OCI-M1 (cell line): ENCODE data around the gene RPL35.

Experiments used
- DNase-seq: peaks from one replicate; lab custom pipeline; 2025; lab: John Stamatoyannopoulos, UW

Gene RPL35

DNA sequence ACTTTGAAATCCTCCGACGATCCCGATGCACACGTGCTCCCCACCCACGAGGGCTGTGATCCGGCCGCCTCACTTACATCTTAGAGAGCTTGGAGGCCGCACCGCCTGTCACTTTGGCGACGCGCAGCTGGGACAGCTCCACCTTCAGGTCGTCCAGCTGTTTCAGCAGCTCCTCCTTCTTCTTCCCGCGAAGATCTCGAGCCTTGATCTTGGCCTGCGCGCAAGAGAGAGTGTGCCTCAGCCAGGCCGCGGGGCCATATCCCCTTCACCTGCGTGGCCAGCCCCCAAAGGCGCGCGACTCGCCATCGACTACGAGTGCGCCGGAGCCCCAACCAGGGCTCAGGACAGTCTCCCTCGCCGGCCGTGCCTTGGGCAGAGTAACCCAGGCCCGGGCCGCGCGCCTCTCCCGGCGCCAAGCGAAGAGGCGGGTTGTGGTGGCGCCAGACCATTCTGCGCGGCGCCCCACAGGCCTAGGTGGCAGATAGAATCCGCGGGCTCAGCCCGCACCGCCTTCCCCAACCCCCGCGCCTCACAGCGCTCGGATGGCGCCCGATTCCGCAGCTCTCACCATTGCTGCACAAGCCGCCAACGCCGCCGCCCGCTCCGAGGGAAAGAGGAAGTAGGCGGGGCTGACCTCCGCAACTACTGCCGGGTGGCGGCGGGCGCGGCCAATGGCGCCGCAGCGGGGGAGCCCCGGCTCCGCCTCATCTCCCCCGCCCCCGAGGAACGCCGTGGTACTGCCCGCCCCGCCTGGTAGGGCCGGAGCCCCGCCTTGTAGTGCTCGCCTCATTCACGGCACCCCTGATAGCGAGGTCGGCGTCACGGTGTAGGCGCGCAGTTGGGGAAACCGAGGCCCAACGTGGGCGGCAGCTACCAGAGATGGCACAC lies at the start of gene RPL35, which contains the start of gene ARPC5L:
RPL35 (minus strand) TSS at position 616 of the 888 bp plus-strand sequence; CDS start at position 571, 45 bp downstream.
ARPC5L (plus strand) TSS at position 789 of the 888 bp plus-strand sequence. CDS start 7,161 bp downstream, outside the sequence.
- DNase-seq = peak; percentile 95

DNA sequence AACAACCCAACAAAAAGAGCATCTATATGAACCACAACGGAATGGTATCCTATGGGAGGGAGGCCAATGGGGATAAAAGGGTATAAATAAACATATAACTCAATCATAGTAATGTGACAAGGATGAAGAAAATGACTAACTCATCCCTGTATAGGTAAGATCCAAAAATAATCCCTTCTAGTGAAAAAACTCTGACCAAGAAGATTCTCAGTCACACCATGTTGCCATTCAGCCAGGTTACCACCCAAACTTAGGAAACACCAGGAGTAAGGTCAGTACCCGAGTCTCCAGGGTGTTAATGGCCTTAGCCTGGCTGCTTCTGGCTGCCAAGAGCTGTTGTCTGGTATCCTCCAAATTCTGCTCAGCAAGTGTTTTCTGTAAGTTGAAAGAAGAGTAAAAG lies 46.3 kb upstream of the RPL35 start:
- no peak for DNase-seq

DNA sequence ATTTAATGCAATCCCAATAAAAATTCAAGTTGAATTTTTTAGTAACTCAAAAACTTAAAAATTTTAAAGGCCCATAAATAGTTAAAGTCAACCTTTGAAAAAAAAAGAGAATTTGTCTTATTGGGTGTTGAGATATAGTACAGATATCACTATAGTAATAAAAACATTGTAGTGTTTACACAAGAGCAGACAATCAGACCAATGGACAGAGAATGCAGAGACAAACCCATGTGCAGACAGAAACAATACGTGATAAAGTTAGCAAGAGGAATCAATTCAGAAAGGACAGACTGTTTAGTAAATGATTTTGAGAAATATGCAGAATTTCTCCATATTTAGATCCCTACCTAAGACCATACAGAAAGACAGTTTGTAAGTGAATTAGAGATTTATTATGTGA lies 45.2 kb upstream of the RPL35 start:
- no peak for DNase-seq

DNA sequence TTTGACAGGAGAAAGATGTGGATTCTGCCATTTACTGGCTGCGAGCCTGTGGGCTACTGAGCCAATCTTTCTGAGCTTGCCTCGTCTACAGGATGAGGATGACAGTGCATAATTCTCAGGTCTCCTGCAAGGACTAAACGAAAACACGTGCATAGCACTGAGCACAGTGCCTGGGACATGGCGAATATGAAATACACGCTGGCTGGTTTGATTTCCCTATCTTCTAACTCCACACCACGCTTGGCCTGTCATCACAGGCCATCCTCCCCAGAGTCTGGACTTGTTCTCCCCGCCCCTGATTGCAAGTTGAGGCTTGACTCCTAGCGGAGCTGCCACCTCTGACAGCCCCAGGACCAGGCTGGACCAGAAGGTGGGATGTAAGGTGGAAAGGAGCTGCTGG lies 38.1 kb upstream of the RPL35 start:
- DNase-seq = no peak

DNA sequence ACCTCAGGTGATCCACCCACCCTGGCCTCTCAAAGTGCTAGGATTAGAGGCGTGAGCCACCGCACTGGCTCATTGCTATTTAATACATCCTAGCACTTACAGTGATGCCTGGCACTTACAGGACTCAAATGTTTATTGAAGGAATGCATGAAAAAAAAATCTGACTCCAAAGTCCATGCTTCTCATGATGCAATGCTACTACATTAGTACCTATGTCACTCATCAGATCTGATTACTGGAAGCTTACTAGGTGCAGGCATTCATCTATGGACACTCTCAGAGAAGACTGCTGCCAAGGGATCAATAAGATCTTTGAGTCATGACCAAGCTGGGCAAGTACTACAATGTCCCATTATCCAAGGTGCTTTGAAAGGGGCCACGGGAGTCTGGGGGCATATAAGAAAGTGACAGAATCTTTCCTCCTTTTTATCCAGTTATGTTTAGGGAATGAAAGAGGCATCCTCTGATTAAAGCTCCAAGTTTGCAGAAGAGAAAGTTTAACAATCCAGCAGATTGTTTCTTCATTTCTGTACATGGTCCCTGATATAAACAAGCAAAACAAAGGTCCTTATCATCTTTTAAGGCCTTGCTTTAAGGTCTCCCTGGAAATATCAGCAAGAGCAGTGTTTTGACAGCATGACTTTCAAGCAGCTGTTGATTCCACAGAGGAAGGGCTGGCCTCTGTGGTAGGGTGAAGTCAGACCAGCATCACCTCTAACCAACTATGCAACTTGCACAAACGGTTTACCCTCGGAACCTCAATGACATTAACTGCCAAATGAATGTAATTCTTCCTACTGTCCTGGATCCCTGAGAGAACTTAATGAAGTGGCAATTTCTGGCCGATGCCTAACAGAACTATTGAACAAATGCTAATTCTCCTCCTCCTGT lies 36.1 kb upstream of the RPL35 start:
- DNase-seq = no peak

DNA sequence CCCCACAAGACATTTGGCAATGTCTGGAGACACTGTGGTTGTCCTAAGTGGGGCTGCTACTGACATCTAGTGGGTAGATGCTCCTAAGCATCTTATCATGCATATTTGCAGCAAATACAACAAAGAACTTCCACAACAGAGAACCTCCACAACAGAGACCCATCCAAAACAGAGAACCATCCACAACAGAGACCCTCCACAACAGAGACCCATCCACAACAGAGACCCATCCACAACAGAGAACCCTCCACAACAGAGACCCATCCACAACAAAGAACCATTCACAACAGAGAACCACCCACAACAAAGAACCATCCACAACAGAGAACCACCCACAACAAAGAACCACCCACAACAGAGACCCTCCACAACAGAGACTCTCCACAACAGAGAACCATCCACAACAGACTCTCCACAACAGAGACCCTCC lies 33.0 kb upstream of the RPL35 start:
- peak; percentile 44 for DNase-seq

DNA sequence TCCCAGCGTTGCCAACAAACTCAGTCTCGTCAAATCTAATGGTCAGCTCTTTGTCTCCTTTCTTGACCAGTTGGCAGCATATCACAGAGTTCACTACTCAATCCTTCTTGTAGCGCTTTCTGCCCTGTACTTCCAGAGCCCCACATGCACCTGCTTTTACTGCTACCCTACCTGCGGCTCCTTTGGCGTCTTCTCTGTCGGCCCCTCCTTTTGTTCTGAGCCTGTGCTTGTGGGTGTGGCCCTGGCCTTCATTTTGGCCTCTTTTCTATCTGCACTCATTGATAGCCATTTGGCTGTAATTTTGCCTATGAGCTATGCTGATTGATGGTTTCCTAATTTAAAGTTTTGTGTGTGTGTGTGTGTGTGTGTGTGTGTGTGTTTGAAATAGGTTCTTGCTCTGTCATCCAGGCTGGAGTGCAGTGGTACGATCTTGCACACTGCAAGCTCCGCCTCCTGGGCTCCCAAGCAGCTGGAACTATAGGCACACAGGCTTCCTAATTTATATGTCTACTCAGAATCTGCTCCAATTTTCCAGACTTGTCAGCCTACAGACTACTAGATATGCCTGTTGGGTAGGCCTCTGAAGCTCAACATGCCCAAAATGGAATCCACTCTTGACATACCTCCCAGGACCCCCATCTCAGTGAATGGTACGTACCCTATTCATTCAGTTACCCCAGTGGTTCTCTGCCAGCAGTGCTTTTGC lies 32.4 kb upstream of the RPL35 start:
- DNase-seq = no peak

DNA sequence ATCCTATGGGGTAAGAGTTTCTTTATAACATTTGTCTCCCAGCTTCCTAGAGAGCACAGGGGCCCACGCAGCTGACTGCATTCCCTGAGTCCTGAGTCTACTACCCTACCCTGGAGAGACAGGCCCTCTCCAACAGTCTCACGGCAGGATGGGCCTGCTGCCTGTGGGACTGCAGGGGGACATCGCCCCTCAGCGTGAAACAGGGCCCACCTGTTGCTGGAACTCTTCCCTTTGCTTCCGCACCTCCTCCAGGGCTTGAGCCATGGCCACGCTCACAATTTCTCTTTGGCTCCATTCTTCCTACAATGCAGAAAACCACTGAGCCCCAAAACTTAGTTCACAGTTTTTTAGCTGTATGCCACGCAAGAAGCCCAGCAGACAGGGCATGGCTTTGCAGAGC lies 28.4 kb upstream of the RPL35 start:
- DNase-seq = no peak

DNA sequence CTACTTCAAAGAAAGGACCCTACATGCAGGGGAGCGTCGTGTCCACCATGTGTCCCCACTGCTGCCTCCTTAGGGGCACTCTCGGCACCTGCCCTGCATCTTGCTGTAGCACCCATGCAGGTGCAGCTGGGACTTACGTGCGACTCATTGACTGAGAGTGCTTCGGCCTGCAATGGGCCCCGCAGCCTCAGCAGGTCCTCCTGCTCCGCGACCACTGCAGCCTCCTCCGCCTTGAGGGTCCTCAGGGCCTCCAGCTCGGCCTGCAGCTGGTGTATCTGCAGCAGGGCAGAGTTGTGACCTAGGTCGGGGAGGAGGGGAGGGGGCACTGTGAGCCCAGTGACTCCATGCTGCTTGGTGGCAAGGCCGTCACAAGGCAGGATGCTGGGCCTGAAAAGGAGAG lies 27.2 kb upstream of the RPL35 start:
- no peak for DNase-seq

DNA sequence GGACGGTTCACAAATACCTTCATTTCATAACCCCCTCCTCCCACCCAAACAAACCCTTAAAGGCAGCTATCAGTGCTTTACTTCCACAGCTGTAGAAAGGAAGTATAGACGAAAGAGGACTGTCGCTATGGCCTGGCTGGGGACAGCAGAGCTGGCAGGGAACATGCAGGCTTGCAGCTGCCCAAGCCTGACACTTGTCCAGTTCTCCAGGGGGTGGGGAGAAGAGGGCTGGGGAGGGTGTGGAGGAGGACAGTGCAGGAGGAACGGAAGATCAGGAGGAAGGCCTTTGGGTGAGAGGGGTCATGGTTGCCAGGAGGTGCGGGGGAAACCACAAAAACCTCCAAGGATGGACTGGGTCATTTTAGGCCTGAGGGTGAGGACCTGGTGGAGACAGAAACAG lies 26.1 kb upstream of the RPL35 start:
- DNase-seq = no peak

DNA sequence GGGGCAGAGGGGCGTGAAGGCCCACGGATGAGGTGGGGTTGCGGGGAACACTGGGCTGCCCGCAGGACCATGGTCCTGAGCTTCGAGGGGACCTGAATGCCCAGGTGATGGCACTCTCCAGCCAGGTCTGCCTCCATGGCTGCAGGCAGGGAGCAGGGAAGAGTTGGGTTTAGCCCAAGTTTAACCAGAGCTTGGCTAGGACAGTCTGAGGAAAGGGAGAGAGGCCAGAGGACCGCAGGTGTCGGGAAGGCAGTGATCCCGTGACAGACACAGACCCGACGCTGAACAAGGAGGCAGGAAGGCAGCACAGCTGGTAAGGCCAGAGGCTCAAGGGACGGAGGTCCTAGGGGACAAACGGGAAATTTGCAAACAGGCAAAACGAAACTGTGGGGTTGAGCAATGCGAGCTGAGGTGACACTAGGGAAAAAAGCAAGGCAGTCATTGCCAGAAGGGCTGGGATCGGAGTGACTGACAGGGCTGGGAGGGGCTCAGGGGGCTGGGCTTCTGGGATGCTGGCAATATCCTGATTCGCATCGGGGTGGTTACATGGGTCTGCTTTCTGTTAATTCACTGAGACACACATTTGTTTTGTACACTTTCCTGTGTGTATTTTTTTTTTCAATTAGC lies 25.2 kb upstream of the RPL35 start:
- no peak for DNase-seq

DNA sequence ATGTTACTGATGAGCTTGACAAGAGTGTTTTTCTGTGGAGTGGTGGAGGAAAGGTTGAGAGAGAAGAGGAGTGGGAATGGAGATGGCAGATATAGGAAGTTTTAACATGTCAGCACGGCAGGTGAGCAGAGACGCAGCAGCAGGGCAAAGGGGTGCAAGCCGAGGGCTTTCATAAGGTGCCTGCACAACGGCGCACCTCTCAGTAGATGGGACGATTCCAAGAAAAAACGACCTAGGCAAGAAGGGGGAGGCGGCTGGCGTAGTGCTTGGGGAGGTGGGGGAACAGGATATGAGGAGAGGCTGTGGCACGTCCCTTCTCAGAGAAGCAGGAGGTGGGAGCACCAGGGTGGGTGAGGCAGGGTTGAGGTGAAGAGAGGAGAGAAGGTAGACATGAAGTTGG lies 24.7 kb upstream of the RPL35 start:
- no peak for DNase-seq

DNA sequence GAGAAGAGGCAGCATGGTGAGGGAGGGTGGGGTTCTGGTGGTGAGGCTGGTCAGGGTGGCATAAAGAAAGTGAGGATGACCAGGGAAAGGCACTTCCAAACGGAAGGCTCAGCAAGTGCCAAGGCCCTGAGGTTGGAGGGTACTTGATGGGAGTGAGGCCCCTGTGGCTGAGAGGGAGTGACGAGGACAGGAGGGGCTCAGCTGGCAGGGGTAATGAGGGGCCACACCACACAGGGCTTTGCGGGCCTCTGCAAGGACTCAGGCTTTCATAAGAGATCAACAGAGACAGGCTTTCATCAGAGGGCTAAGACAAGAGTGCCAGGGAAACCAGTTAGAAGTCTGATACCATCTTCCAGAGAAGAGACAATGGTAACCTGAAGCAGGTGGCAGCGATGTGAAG lies 23.8 kb upstream of the RPL35 start:
- no peak for DNase-seq

DNA sequence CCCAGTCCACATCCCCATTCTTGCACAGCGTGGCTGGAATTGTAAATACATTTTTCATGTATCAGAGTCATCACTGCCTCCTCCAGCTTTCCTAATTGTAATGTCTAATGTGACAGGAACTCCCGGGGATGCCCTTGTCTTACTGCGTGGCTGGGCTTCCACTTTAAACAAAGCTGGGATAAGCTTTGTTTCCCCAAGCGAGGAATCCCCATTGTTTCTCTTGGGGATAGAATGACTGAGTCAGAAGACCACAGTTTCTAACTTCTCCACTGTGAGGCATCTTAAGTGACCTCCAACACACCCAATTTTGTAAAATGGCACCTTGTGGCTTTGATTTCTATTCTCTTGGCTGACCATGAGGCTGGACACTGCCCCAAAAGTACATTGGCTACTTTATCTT lies 22.6 kb upstream of the RPL35 start:
- no peak for DNase-seq

DNA sequence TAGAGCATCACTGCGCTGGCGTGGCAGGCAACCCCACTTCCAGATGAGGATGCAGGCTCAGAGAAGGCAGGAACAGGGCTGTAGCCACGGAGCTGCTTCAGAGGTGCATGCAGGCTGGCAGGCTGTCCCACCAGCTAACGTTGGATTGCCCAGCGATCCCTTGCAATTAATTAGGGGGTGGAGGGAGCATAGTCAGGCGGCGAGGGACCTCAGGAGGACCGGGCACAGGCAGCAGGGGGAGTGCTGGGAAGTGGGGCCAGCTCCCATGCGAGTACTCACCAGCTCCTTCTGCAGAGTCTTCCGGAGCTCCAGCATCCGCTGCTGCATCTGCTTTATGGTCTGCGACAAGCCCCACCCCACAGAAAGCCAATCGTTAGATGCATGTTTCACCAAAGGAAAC lies 20.5 kb upstream of the RPL35 start:
- no peak for DNase-seq

DNA sequence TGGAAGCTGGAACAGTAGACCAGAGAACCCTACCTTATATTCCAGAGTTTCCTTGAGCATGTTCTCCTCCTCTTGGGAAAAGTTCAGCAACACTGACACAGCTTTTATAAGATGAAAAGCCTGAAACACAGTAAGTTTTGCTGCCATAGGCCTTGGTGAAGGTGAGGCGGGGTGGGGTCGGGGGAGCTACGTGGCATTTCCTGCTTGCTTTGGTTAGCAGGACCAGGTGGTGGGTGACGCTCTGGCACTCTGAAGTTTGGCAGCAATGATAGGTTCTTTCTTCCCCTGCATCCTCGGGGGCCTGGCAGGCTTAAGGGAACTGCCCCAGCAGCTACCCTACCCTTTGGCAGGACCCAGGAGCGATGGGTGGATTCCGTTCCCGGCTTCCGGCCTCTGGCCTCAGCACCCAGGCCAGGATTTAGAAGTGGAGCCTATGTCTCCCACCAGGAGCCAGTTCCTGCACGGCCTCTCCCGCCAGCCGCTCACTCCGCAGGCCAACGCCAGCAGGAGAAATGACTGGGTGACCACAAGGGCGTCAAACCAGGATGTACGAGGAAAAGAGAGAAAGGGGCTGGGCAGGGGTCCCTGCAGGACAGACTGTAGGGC lies 19.5 kb upstream of the RPL35 start:
- DNase-seq = no peak

DNA sequence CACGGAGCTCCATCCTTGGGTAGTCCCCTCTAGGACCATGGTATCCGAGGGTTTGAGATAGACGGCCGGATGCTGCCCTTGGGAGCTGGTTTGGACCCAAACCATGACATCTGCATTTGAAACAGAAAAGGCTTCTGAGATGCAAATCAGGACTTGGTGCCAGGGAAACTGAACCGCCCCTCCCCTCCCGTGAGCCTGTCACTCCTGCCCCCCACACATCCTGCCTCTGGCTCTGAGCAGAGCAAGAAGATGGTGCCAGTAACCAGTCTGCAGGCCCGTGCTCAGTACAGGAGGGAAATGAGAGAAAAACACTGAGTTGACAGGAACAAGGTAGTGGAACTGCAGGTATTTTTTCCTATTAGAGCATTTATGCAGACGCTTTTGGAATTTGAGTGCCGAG lies 18.7 kb upstream of the RPL35 start:
- no peak for DNase-seq

DNA sequence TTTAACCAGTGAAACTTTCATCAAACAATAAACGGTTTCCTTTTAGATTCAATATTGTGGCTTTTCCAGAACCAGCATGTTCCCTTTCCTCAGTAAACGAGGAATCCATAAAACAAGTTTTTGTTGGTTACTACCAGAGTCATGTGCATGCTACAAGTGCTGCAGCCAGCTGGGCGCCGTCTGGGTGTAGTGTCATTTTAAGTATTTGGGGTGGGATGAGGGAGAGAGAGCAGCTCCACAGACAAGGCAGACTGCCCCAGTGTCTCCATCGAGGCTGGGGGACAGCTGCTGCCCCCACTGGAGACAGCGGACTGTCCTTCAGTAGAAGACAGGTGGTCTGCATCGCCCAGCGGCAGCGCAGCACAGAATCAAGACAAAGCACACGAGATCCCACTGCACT lies 17.5 kb upstream of the RPL35 start:
- no peak for DNase-seq

DNA sequence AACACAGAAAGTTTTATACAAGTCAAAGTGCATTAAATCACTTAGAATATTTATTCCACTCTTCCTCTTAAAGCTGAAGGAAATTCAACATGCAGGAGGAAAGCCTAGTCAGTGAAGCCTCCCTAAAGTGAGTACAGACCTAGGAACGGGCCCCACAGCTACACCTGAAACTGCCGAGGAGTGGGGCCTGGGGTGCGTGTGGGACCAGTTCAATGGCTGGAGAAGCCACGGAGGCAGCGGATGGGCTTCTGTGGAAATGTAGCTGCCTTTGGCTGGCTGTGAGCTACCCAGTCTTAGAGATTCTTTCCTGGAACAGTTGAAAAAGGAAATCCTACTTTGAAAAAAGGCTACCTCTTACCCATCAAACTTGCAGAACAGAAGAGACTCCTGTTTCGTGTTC lies 16.8 kb upstream of the RPL35 start:
- DNase-seq = no peak

DNA sequence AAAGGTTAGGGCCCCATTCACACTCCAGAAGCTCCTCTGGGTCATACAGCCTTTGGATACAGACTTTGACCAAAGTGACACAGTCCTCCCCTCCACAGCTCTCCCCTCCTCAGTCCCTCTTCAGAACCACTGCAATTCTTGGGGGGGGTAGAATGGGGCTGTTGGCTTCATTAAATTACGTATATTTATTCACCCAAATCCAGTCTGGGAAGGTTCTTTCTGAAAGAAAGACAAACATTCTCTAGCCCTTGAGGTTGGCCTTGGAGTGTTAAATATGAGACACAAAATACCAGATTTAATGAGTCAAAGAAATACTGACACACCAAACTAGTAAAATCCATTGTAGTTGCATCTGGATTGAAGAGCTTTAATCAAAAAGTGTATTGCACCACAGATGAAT lies 16.3 kb upstream of the RPL35 start:
- DNase-seq = no peak

DNA sequence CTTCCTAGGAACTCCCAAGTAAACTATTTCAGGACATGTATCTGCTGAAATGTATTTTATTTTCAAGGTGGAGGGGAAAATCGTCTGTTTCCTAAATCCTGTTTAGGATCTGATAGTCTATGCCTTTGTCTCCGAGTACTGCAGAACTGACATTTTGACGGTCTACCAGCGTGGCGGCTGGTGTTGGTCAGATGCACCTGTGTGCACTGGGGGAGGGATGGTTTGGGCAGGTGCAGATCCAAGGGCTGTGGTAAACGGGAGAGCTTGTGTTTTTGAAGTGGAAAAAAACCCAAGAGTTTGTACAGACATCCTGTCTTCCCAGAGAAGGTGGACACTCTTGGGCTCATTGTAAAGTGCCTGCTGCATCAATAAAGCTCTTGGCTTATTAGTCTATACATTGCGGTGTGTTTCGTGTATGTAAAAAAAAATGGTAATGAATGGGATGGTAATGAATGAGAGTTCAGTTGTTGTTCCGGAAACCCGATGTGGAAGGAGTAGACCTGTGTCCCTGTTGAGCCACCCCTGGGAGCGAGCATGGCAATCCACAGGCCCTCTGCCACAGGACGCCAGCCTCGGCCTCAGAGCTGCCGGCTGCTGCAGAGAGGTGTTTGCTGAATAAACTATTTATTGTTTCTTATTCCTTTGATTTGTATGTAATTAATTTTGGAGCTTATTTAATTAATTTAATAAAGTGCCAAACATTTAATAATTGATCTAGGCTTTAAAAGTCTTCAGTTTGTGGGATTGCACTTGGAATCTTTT lies 15.4 kb upstream of the RPL35 start:
- DNase-seq = no peak
